HCT116 (cell line): ENCODE data around the gene WFDC2. TPM values are rescaled to one million over a fixed set of nuclear protein-coding genes. Genes with fewer than 3 reads are reported as not detected.

Experiments used
- ATAC-seq: fragments of 200-7000 bp; cut with Tn5 transposase; 2 replicates; pipeline ENCODE4 v1.9.1; 2020; ENCODE audit warnings: mild to moderate bottlenecking, moderate library complexity
- BruUV-seq: library from RNA; stranded (reverse); fragments of 400-500 nt; replicated peaks from 2 replicates; lab custom pipeline; 2021; lab: Mats Ljungman, UMichigan
- CTCF ChIA-PET: fragments of 300-600 bp; sonication (Branson Sonifier 250); formaldehyde crosslinking; loops from one replicate; lab custom pipeline; 2021; ENCODE audit warnings: antibody characterized with exemption; lab: Charles Lee
- POLR2A ChIA-PET: fragments of 300-600, 350-600 bp; sonication (Branson Sonifier 250); formaldehyde crosslinking; loops from one replicate; lab custom pipeline; 2021; ENCODE audit warnings: antibody characterized with exemption; lab: Charles Lee
- RAD21 ChIA-PET, 2 experiments: fragments of 300-600 bp; sonication (Branson Sonifier 250); formaldehyde crosslinking; loops; one replicate each; lab custom pipeline; 2023; ENCODE audit warnings: low total read pairs in 2 of 2; ENCODE audit not compliant: uncharacterized antibody in 2 of 2, unreplicated experiment in 2 of 2, low non-redundant PET in 1 of 2; lab: Charles Lee
- DNase-seq: peaks from one replicate; pipeline ENCODE4 v3.0.0-alpha.2; 2010; ENCODE audit warnings: low read depth, low spot score
- H2AFZ ChIP-seq: fragments of 200-600 bp; shearing (Covaris generic), sonication (generic); 2 replicates; pipeline ENCODE4 v1.6.1; 2017; ENCODE audit warnings: low read depth, mixed run types, mixed read lengths, antibody characterized with exemption, low read length; ENCODE audit not compliant: poor library complexity, severe bottlenecking
- H3K27ac ChIP-seq: 2 replicates; pipeline ENCODE4 v1.5.1; 2012; ENCODE audit warnings: low read depth, low read length
- H3K27me3 ChIP-seq: fragments of 200-600 bp; sonication (generic); 2 replicates; pipeline ENCODE4 v1.6.1; 2016; ENCODE audit warnings: mixed run types, low read length, mixed read lengths; ENCODE audit not compliant: insufficient read depth
- H3K36me3 ChIP-seq, 2 experiments: fragments of 200-500 bp in 1 of 2; fragments of 200-600 bp in 1 of 2; sonication (Bioruptor generic) in 1 of 2; sonication (generic) in 1 of 2; 2 replicates each; pipeline versions ENCODE4 v1.5.1 to v1.6.1; 2014 to 2016; ENCODE audit warnings: low read length in 2 of 2, inconsistent platforms in 1 of 2, mixed read lengths in 1 of 2, mixed run types in 1 of 2; ENCODE audit not compliant: insufficient read depth in 2 of 2, control insufficient read depth in 1 of 2
- H3K4me1 ChIP-seq, 2 experiments: fragments of 200-600 bp in 1 of 2; sonication (generic) in 1 of 2; 2 replicates each; pipeline versions ENCODE4 v1.5.1 to v1.6.1; 2012 to 2017; ENCODE audit warnings: low read length in 2 of 2, inconsistent platforms in 1 of 2, mild to moderate bottlenecking in 1 of 2, mixed read lengths in 1 of 2, mixed run types in 1 of 2, moderate library complexity in 1 of 2; ENCODE audit not compliant: insufficient read depth in 2 of 2, control insufficient read depth in 1 of 2
- H3K4me2 ChIP-seq: fragments of 200-600 bp; sonication (generic); 2 replicates; pipeline ENCODE4 v1.6.1; 2017; ENCODE audit warnings: mixed run types, low read length, mixed read lengths
- H3K4me3 ChIP-seq, 2 experiments: fragments of 200-600 bp in 1 of 2; sonication (generic) in 1 of 2; replicated peaks in 1 of 2; 2 replicates each; pipeline ENCODE4 v1.5.1; 2011 to 2016; ENCODE audit warnings: low read length in 2 of 2, control low read depth in 1 of 2, low read depth in 1 of 2, mild to moderate bottlenecking in 1 of 2, mixed read lengths in 1 of 2, mixed run types in 1 of 2
- H3K79me2 ChIP-seq: fragments of 200-600 bp; sonication (generic); 2 replicates; pipeline ENCODE4 v1.6.1; 2017; ENCODE audit warnings: mild to moderate bottlenecking, mixed run types, low read length, moderate library complexity, mixed read lengths; ENCODE audit not compliant: insufficient read depth
- H3K9ac ChIP-seq: fragments of 200-600 bp; sonication (generic); 2 replicates; pipeline ENCODE4 v1.6.1; 2016; ENCODE audit warnings: low read length, mixed read lengths
- H3K9me2 ChIP-seq: fragments of 200-600 bp; sonication (generic), shearing (Covaris generic); 2 replicates; pipeline ENCODE4 v1.6.1; 2017; ENCODE audit warnings: mixed run types, mild to moderate bottlenecking, moderate library complexity; ENCODE audit not compliant: insufficient read depth
- H3K9me3 ChIP-seq, 2 experiments: fragments of 200-500 bp in 1 of 2; fragments of 200-600 bp in 1 of 2; sonication (Bioruptor generic) in 1 of 2; sonication (generic) in 1 of 2; 2 replicates each; pipeline ENCODE4 v1.6.1; 2014 to 2017; ENCODE audit warnings: low read length in 2 of 2, mixed read lengths in 2 of 2, inconsistent platforms in 1 of 2, low read depth in 1 of 2, mild to moderate bottlenecking in 1 of 2, mixed run types in 1 of 2, moderate library complexity in 1 of 2; ENCODE audit not compliant: control insufficient read depth in 1 of 2, insufficient read depth in 1 of 2
- H4K20me1 ChIP-seq: fragments of 200-600 bp; sonication (generic), shearing (Covaris generic); 2 replicates; pipeline ENCODE4 v1.6.1; 2017; ENCODE audit warnings: mixed run types, mild to moderate bottlenecking, moderate library complexity; ENCODE audit not compliant: insufficient read depth
- CBX3 ChIP-seq: IDR thresholded peaks from 2 replicates; pipeline ENCODE4 v1.6.1; 2012; ENCODE audit warnings: low read depth
- CEBPB ChIP-seq: IDR thresholded peaks from 2 replicates; pipeline ENCODE4 v1.6.1; 2012; ENCODE audit warnings: low read depth
- ELF1 ChIP-seq: IDR thresholded peaks from 2 replicates; pipeline ENCODE4 v1.6.1; 2012; ENCODE audit warnings: low read depth, borderline replicate concordance
- EZH2 ChIP-seq: fragments of 200-600 bp; sonication (generic); IDR thresholded peaks from 2 replicates; pipeline ENCODE4 v1.6.1; 2017; ENCODE audit warnings: antibody characterized with exemption, mixed run types
- EZH2phosphoT487 ChIP-seq: fragments of 200-600 bp; IDR thresholded peaks from 2 replicates; pipeline ENCODE4 v1.6.1; 2018; ENCODE audit warnings: antibody characterized with exemption, borderline replicate concordance
- FOSL1 ChIP-seq: IDR thresholded peaks from 2 replicates; pipeline ENCODE4 v1.6.1; 2012; ENCODE audit warnings: low read depth
- JUND ChIP-seq: IDR thresholded peaks from 2 replicates; pipeline ENCODE4 v1.6.1; 2012
- POLR2A ChIP-seq: IDR thresholded peaks from 2 replicates; pipeline ENCODE4 v1.7.0; 2011; ENCODE audit warnings: borderline replicate concordance; ENCODE audit not compliant: insufficient read depth, insufficient read length; ENCODE audit errors: extremely low read depth
- POLR2AphosphoS5 ChIP-seq: IDR thresholded peaks from 2 replicates; pipeline ENCODE4 v1.6.1; 2011; ENCODE audit warnings: mild to moderate bottlenecking, low read depth, low read length, moderate library complexity
- RAD21 ChIP-seq: IDR thresholded peaks from 2 replicates; pipeline ENCODE4 v1.6.1; 2012; ENCODE audit warnings: low read depth, mild to moderate bottlenecking
- SP1 ChIP-seq: IDR thresholded peaks from 2 replicates; pipeline ENCODE4 v1.6.1; 2012; ENCODE audit warnings: low read depth
- SRF ChIP-seq: IDR thresholded peaks from 2 replicates; pipeline ENCODE4 v1.6.1; 2012; ENCODE audit warnings: low read depth
- TCF7L2 ChIP-seq: IDR thresholded peaks from 2 replicates; pipeline ENCODE4 v1.7.0; 2011; ENCODE audit warnings: borderline replicate concordance, inconsistent platforms; ENCODE audit not compliant: insufficient read depth, insufficient read length; ENCODE audit errors: extremely low read depth
- YY1 ChIP-seq: IDR thresholded peaks from 2 replicates; pipeline ENCODE4 v1.6.1; 2011; ENCODE audit warnings: low read length, low read depth, moderate library complexity, mild to moderate bottlenecking; ENCODE audit not compliant: insufficient replicate concordance; ENCODE audit errors: extremely low read depth
- intact Hi-C: fragments of 100-400 bp; cut with micrococcal nuclease; formaldehyde crosslinking; loops from 2 replicates; pipeline ENCODE4 v1.10.0; 2022
- total RNA-seq: library from RNA; stranded (reverse); gene quantifications from one replicate; pipeline ENCODE4 v1.2.1, GENCODE V29; 2021; ENCODE audit not compliant: unreplicated experiment
- TF ChIP-seq, protein P1 (sequence below), 3 experiments: fragments of 200-600 bp in 1 of 3; sonication (generic) in 1 of 3; IDR thresholded peaks in 2 of 3; conservative IDR thresholded peaks in 1 of 3; 2 replicates each; pipeline ENCODE4 v1.5.1; 2012 to 2017; ENCODE audit warnings: low read depth in 2 of 3, low read length in 2 of 3, antibody characterized with exemption in 1 of 3, borderline replicate concordance in 1 of 3, control low read depth in 1 of 3, mild to moderate bottlenecking in 1 of 3, mixed read lengths in 1 of 3, mixed run types in 1 of 3, moderate library complexity in 1 of 3; ENCODE audit not compliant: insufficient read depth in 1 of 3
- TF ChIP-seq, protein P2 (sequence below): IDR thresholded peaks from 2 replicates; pipeline ENCODE4 v1.6.1; 2012
- TF ChIP-seq, protein P3 (sequence below): IDR thresholded peaks from 2 replicates; pipeline ENCODE4 v1.6.1; 2012
- TF ChIP-seq, protein P4 (sequence below): IDR thresholded peaks from 2 replicates; pipeline ENCODE4 v1.6.1; 2011; ENCODE audit warnings: mild to moderate bottlenecking, low read length, moderate library complexity; ENCODE audit not compliant: insufficient replicate concordance; ENCODE audit errors: extremely low read depth

WFDC2 gene
- total RNA-seq, 1 experiment from 2014 or later = 1.1 TPM

DNA sequence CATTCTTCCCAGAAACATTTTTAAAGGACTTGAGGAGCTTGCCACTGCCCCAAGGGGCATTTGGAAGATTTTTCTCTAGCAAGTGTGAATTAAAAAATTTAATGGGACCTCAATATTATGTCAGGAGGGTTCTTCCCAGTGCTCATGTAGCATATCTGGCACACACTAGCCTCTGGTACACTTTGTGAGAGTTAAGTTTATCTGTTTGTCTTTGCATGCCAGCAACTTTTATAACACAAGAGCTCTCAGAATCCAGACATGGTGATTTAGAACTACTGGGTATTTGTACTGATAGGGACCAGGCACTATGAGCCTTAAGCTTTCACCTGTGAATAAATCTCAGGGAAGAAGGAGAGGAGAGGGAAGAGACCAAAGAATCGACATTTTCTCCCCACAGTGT is 33.0 kb downstream of the WFDC2 start (continued):
- TF ChIP-seq, protein P1, sequence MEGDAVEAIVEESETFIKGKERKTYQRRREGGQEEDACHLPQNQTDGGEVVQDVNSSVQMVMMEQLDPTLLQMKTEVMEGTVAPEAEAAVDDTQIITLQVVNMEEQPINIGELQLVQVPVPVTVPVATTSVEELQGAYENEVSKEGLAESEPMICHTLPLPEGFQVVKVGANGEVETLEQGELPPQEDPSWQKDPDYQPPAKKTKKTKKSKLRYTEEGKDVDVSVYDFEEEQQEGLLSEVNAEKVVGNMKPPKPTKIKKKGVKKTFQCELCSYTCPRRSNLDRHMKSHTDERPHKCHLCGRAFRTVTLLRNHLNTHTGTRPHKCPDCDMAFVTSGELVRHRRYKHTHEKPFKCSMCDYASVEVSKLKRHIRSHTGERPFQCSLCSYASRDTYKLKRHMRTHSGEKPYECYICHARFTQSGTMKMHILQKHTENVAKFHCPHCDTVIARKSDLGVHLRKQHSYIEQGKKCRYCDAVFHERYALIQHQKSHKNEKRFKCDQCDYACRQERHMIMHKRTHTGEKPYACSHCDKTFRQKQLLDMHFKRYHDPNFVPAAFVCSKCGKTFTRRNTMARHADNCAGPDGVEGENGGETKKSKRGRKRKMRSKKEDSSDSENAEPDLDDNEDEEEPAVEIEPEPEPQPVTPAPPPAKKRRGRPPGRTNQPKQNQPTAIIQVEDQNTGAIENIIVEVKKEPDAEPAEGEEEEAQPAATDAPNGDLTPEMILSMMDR (IDR thresholded peaks at IDR 0.05 in 2 of 3, conservative IDR thresholded peaks at IDR 0.05 in 1 of 3; ENCODE audit: borderline replicate concordance in 1 of 3, insufficient read depth in 1 of 3, low read depth in 2 of 3, low read length in 2 of 3) = no peak
- TF ChIP-seq RAD21 (no peak), SRF (no peak), ELF1 (no peak), SP1 (no peak)

DNA sequence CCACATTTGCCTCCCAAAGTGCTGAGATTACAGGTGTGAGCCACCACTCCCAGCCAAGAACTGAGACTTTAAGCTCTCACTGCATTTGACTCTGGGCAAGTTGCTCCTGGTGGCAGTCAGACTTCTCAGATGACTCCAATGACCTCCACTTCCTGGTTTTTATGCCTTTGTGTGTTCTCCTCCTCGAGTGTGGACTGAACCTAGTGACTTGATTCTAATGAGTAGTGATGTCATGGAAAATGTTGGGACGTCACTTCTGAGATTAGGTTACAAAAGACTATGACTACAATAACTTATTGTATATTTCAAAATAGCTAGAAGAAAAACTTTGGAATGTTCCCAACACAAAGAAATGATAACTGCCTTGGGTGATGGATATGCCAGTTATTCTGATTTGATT is 33.9 kb downstream of the WFDC2 start:
- Histone ChIP-seq H3K36me3 (no peaks in the 10 kb centered on the region), H3K27ac (no peak overlapping the region), H4K20me1 (no peaks in the 10 kb centered on the region), H3K4me3 (no peak overlapping the region), H3K79me2 (no peaks in the 10 kb centered on the region), H3K27me3 (peaks cover 5% of the 10 kb centered on the region; the same call in 1 of the 2 replicates), H3K9me2 (no peaks in the 10 kb centered on the region), H3K4me1 (peaks cover 0 to 16% of the 10 kb centered on the region in 2 experiments; a peak in 2 of 4 replicates), H2AFZ (no peak overlapping the region), H3K4me2 (no peak overlapping the region), H3K9ac (no peak overlapping the region), H3K9me3 (no peaks in the 10 kb centered on the region)
- ATAC-seq = no peak
- DNase-seq = no peak
- intact Hi-C loops = no loop called here
- ChIA-PET CTCF (interaction anchor here (1.2 kb wide), 1 partner anchor 66 kb away, joined by 3 read pairs; no protein-coding TSS in a partner anchor), POLR2A (no interaction called here), RAD21 (no interaction called here)
- BruUV-seq = no TSS peak
- TF ChIP-seq EZH2 (no peak), JUND (no peak), EZH2phosphoT487 (no peak), CBX3 (no peak), YY1 (no peak), FOSL1 (no peak), POLR2AphosphoS5 (no peak), RAD21 (no peak), SRF (no peak), POLR2A (no peak), SP1 (no peak), ELF1 (no peak), TCF7L2 (no peak), CEBPB (no peak)
- TF ChIP-seq, protein P2, sequence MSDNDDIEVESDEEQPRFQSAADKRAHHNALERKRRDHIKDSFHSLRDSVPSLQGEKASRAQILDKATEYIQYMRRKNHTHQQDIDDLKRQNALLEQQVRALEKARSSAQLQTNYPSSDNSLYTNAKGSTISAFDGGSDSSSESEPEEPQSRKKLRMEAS = no peak
- TF ChIP-seq, protein P1 (IDR thresholded peaks at IDR 0.05 in 2 of 3, conservative IDR thresholded peaks at IDR 0.05 in 1 of 3; ENCODE audit: borderline replicate concordance in 1 of 3, insufficient read depth in 1 of 3, low read depth in 2 of 3, low read length in 2 of 3) = no peak
- TF ChIP-seq, protein P3, sequence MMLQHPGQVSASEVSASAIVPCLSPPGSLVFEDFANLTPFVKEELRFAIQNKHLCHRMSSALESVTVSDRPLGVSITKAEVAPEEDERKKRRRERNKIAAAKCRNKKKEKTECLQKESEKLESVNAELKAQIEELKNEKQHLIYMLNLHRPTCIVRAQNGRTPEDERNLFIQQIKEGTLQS = no peak
- TF ChIP-seq, protein P4, sequence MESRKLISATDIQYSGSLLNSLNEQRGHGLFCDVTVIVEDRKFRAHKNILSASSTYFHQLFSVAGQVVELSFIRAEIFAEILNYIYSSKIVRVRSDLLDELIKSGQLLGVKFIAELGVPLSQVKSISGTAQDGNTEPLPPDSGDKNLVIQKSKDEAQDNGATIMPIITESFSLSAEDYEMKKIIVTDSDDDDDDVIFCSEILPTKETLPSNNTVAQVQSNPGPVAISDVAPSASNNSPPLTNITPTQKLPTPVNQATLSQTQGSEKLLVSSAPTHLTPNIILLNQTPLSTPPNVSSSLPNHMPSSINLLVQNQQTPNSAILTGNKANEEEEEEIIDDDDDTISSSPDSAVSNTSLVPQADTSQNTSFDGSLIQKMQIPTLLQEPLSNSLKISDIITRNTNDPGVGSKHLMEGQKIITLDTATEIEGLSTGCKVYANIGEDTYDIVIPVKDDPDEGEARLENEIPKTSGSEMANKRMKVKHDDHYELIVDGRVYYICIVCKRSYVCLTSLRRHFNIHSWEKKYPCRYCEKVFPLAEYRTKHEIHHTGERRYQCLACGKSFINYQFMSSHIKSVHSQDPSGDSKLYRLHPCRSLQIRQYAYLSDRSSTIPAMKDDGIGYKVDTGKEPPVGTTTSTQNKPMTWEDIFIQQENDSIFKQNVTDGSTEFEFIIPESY = no peak
